ENCODE measurements around the gene CEP85.

Gene CEP85

GRCh38 chr1:26197813-26198212 is 36.2 kb upstream of the CEP85 start:
- no peak for DNase-seq (ENCODE audit: extremely low spot score)
- TF ChIP-seq HDGF (IDR thresholded peaks at IDR 0.05; ENCODE audit: borderline replicate concordance) = no peak
- no peak for TF ChIP-seq FOXM1 (IDR thresholded peaks at IDR 0.05; ENCODE audit: borderline replicate concordance)
- no peak for TF ChIP-seq FOXA1 (IDR thresholded peaks at IDR 0.05)
- TF ChIP-seq NFRKB (IDR thresholded peaks at IDR 0.05) = no peak
- no peak for TF ChIP-seq ELF4 (IDR thresholded peaks at IDR 0.05)
- TF ChIP-seq, protein P1, sequence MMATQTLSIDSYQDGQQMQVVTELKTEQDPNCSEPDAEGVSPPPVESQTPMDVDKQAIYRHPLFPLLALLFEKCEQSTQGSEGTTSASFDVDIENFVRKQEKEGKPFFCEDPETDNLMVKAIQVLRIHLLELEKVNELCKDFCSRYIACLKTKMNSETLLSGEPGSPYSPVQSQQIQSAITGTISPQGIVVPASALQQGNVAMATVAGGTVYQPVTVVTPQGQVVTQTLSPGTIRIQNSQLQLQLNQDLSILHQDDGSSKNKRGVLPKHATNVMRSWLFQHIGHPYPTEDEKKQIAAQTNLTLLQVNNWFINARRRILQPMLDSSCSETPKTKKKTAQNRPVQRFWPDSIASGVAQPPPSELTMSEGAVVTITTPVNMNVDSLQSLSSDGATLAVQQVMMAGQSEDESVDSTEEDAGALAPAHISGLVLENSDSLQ (IDR thresholded peaks at IDR 0.05) = no peak
- TF ChIP-seq LEF1 (IDR thresholded peaks at IDR 0.05; ENCODE audit: borderline replicate concordance) = no peak
- POLR2A ChIA-PET = no interaction called here
- CTCF ChIA-PET = no interaction called here

DNA sequence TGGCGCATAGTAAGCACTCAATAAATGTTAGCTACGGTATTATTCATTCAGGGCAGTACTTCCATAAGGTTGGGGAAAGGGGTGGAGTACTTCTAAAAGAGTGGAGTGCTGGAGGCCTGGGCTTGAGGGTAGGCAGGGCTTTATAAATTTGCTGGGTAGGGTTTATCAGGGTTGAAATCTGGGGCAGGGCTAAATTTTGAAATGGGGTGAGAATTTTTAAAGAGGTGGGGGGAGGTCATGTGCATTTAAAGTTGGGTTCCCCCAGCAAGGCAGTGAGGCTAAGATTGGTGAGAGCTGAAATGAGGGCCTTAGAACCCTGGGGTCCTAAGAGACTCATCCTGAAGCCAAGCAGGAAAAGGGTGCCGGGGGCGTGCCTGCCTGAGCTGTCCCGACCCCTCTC is 33.6 kb upstream of the CEP85 start:
- TF ChIP-seq SP1 (IDR thresholded peaks at IDR 0.05) (no peak), FOXK2 (IDR thresholded peaks at IDR 0.05) (no peak), ZNF384 (IDR thresholded peaks at IDR 0.05) (no peak), CTBP1 (IDR thresholded peaks at IDR 0.05; ENCODE audit: borderline replicate concordance) (no peak)
- ChIA-PET POLR2A (no interaction called here), CTCF (no interaction called here)

GRCh38 chr1:26203642-26204318 is 30.2 kb upstream of the CEP85 start:
- DNase-seq (ENCODE audit: extremely low spot score) = no peak
- TF ChIP-seq LEF1 (IDR thresholded peaks at IDR 0.05; ENCODE audit: borderline replicate concordance) = no peak
- no peak for TF ChIP-seq ELF4 (IDR thresholded peaks at IDR 0.05)
- TF ChIP-seq FOXM1 (IDR thresholded peaks at IDR 0.05; ENCODE audit: borderline replicate concordance) = no peak
- TF ChIP-seq SP1 (IDR thresholded peaks at IDR 0.05) = no peak
- no peak for TF ChIP-seq ZNF384 (IDR thresholded peaks at IDR 0.05)
- TF ChIP-seq, protein P1 (IDR thresholded peaks at IDR 0.05) = no peak
- TF ChIP-seq FOXA1 (IDR thresholded peaks at IDR 0.05) = no peak
- TF ChIP-seq TARDBP (IDR thresholded peaks at IDR 0.05) = no peak
- no peak for TF ChIP-seq L3MBTL2 (conservative IDR thresholded peaks at IDR 0.05)
- TF ChIP-seq CTBP1 (IDR thresholded peaks at IDR 0.05; ENCODE audit: borderline replicate concordance) = no peak
- no peak for TF ChIP-seq NFRKB (IDR thresholded peaks at IDR 0.05)
- TF ChIP-seq HDGF (IDR thresholded peaks at IDR 0.05; ENCODE audit: borderline replicate concordance) = no peak
- TF ChIP-seq BHLHE40 (IDR thresholded peaks at IDR 0.05; ENCODE audit: borderline replicate concordance) = no peak
- TF ChIP-seq SUZ12 (IDR thresholded peaks at IDR 0.05) = no peak
- ChIA-PET POLR2A (interaction anchor here (1.4 kb wide), 1 partner anchor 30 kb away, joined by 6 read pairs; the partner anchor contains the start of gene CEP85), CTCF (interaction anchor here (0.5 to 1.1 kb wide), 2 partner anchors 9 to 89 kb away, joined by 3 read pairs; no protein-coding TSS in a partner anchor)

More for the DNA sequence above, 33.6 kb upstream of the CEP85 start:
- DNase-seq (ENCODE audit: extremely low spot score) = no peak

DNA sequence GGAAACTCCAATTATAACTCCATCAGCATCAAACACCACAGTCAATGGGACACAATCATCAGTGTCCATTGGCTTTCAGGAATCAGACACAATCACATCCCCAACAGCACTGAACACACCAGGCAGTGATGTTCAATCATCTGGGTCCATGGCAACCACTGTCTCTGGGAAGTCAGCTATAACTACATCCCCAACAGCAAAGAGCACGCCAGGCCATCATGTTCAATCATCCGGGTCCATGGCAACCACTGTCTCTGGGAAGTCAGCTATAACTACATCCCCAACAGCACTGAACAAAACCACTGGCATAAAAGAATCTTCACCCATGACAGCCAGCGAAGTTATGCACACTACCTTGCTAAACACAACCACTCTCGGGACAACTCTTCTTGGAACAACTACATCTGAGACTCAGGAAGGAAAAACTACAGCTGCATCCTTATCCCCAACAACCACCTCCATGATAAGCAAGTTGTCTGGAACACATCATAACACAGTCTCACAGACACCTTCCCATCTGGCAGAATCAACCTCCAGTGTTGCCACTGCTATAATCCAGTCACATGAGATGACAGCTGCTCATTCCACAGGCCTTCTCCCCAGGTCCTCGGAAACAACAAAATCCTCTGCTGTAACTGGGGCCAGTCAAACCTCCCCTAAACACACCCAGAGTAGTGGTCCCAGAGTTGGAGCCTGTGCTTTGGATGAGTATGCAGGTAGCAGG is 23.7 kb upstream of the CEP85 start:
- TF ChIP-seq SUZ12 (IDR thresholded peaks at IDR 0.05) (no peak), SP1 (IDR thresholded peaks at IDR 0.05) (no peak), L3MBTL2 (conservative IDR thresholded peaks at IDR 0.05) (no peak), FOXK2 (IDR thresholded peaks at IDR 0.05) (no peak), FOXM1 (IDR thresholded peaks at IDR 0.05; ENCODE audit: borderline replicate concordance) (no peak), FOXA1 (IDR thresholded peaks at IDR 0.05) (no peak), LEF1 (IDR thresholded peaks at IDR 0.05; ENCODE audit: borderline replicate concordance) (no peak), ZNF384 (IDR thresholded peaks at IDR 0.05) (no peak)
- TF ChIP-seq, protein P1 (IDR thresholded peaks at IDR 0.05) = no peak
- ChIA-PET CTCF (interaction anchor here (0.6 to 2.7 kb wide), 2 partner anchors 24 to 362 kb away, joined by 10 to 12 read pairs; partner anchors contain the start of gene CEP85), POLR2A (interaction anchor here (0.6 to 1.5 kb wide), 2 partner anchors 24 to 25 kb away, joined by 3 to 6 read pairs; partner anchors contain the start of gene CEP85)
- no peak for DNase-seq (ENCODE audit: extremely low spot score)

DNA sequence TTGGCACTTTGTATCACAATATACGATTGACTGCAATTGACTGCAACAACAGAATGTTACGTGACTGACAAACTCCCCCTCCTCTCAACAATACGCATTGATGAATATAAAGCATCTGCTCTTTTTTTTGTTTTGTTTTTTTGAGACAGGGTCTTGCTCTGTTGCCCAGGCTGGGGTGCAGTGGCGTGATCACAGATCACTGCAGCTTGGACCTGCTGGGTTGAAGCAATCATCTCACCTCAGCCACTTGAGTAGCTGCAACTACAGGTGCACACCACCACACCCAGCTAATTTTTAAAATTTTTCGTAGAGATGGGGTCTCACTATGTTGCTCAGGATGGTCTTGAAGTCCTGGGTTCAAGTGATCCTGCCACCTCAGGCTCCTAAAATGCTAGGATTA is 21.3 kb upstream of the CEP85 start:
- no peak for TF ChIP-seq SUZ12 (IDR thresholded peaks at IDR 0.05)
- no peak for TF ChIP-seq SP1 (IDR thresholded peaks at IDR 0.05)
- TF ChIP-seq CTBP1 (IDR thresholded peaks at IDR 0.05; ENCODE audit: borderline replicate concordance) = no peak
- TF ChIP-seq LEF1 (IDR thresholded peaks at IDR 0.05; ENCODE audit: borderline replicate concordance) = no peak
- no peak for TF ChIP-seq L3MBTL2 (conservative IDR thresholded peaks at IDR 0.05)
- TF ChIP-seq ARNT (IDR thresholded peaks at IDR 0.05) = no peak
- TF ChIP-seq ELF4 (IDR thresholded peaks at IDR 0.05) = no peak
- TF ChIP-seq, protein P1 (IDR thresholded peaks at IDR 0.05) = no peak
- no peak for TF ChIP-seq BHLHE40 (IDR thresholded peaks at IDR 0.05; ENCODE audit: borderline replicate concordance)
- TF ChIP-seq FOXK2 (IDR thresholded peaks at IDR 0.05) = no peak
- no peak for TF ChIP-seq FOXA1 (IDR thresholded peaks at IDR 0.05)
- TF ChIP-seq NFRKB (IDR thresholded peaks at IDR 0.05) = no peak
- TF ChIP-seq TARDBP (IDR thresholded peaks at IDR 0.05) = no peak
- no peak for TF ChIP-seq HDGF (IDR thresholded peaks at IDR 0.05; ENCODE audit: borderline replicate concordance)
- DNase-seq (ENCODE audit: extremely low spot score) = no peak
- CTCF ChIA-PET = interaction anchor here (1.0 to 2.7 kb wide), 2 partner anchors 9 to 21 kb away, joined by 3 to 12 read pairs; partner anchors contain the start of gene CEP85
- POLR2A ChIA-PET = interaction anchor here (1.3 kb wide), 1 partner anchor 43 kb away, joined by 4 read pairs; the partner anchor contains the start of gene ZNF593

Data from HEK293T (cell line).